Measurements from ENCODE around the gene LPP.

GRCh38 chr3:188488801-188489200 lies 334.8 kb downstream of the LPP start:
- no peak for TF ChIP-seq GABPA (IDR thresholded peaks at IDR 0.05; ENCODE audit: low read depth)
- TF ChIP-seq CTCF (IDR thresholded peaks at IDR 0.05; ENCODE audit: insufficient read depth, low read length) = no peak
- TF ChIP-seq POLR2AphosphoS5 (IDR thresholded peaks at IDR 0.05; ENCODE audit: low read depth) = no peak
- no peak for TF ChIP-seq REST (IDR thresholded peaks at IDR 0.05; ENCODE audit: insufficient replicate concordance, low read depth)
- no peak for TF ChIP-seq SPI1 (IDR thresholded peaks at IDR 0.05; ENCODE audit: borderline replicate concordance, low read depth)
